ENCODE measurements around the gene DOCK1. TPM values are rescaled to one million over a fixed set of nuclear protein-coding genes. Genes with fewer than 3 reads are reported as not detected.

Gene DOCK1
- total RNA-seq, 2 donors from 2014 or later, result 46.4 to 49.0 TPM

DNA sequence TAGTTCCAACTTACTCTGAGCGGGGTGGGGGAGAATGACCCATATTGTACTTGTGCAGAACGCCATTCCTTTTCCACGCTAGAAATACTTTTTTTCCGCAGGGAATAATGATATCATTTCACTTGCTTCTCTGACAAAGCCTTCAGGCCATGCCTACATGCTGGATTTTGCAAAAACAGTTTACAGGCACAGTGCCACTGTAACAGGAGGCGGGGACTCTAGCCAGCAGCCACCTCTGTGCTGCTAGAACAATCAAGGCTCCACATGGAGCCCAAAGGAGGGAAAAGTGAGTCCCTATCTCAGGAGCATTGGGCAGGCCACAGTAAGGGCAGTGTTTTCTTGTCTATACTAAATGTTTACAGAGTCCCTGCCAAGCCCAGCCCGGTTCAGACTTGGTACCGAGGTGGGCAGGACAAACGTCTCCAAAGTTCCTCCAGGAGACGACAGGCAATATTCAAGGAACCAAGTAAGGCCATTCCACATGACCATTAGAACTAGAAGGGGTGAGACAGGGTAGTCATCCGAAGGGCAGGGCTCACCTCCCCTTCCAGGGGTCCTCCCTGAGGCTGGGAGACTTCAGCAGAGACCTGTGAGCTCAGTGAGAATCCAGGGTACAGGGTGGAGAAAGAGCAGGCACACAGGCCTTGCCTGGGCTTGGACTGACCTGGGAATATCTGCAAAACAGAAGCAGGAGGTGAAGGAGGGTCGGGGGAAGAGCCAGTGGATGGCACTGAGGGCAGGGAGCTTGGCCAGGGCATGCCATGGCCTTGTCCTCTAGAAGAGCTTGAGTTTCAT lies 553.0 kb downstream of the DOCK1 start:
- no peak overlapping the region for H3K9ac ChIP-seq (ENCODE audit: low read depth in 2 of 2, low read length in 2 of 2)
- H3K27ac ChIP-seq, result no peak overlapping the region
- no peak overlapping the region for H3K4me3 ChIP-seq
- no peaks in the 10 kb centered on the region for H3K4me1 ChIP-seq
- intact Hi-C loops (cut with DNase I), result no loop called here
- H3K27me3 ChIP-seq, result no peaks in the 10 kb centered on the region
- TF ChIP-seq CTCF (IDR thresholded peaks at IDR 0.05), result no peak
- no peaks in the 10 kb centered on the region for H3K36me3 ChIP-seq
- DNase-seq, result no peak
- H3K9me3 ChIP-seq, result no peaks in the 10 kb centered on the region

GRCh38 chr10:127458829-127459228 lies 553.6 kb downstream of the DOCK1 start:
- no peak for DNase-seq
- H3K4me1 ChIP-seq, result no peaks in the 10 kb centered on the region
- H3K27me3 ChIP-seq, result no peaks in the 10 kb centered on the region
- H3K9ac ChIP-seq (ENCODE audit: low read depth in 2 of 2, low read length in 2 of 2), result no peak overlapping the region
- H3K9me3 ChIP-seq, result no peaks in the 10 kb centered on the region
- H3K4me3 ChIP-seq, result no peak overlapping the region
- TF ChIP-seq CTCF (IDR thresholded peaks at IDR 0.05), result no peak
- intact Hi-C loops (cut with DNase I), result no loop called here
- no peak overlapping the region for H3K27ac ChIP-seq
- no peaks in the 10 kb centered on the region for H3K36me3 ChIP-seq

DNA sequence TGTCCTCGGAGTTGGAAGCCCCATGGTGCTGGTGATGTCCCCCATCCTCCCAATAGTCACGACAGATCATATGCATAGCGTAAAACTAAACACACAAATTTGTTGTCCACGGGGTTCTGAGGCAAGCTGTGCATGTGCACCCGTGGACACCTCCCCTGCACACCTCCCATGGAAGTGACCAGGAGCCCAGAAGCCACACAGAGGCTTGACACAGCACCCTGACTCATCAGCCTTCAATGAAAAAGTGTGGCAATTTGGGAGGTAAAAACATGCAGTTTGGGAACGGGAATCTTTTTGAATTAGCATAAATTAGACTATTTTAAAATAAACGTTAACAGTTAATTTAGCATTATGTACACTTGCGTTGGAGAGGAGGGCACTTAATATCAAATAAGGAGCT lies 554.7 kb downstream of the DOCK1 start:
- Histone ChIP-seq H3K36me3 (no peaks in the 10 kb centered on the region), H3K9ac (ENCODE audit: low read depth in 2 of 2, low read length in 2 of 2) (no peak overlapping the region), H3K4me3 (no peak overlapping the region), H3K9me3 (no peaks in the 10 kb centered on the region), H3K27ac (no peak overlapping the region), H3K4me1 (no peaks in the 10 kb centered on the region), H3K27me3 (no peaks in the 10 kb centered on the region)
- TF ChIP-seq CTCF (IDR thresholded peaks at IDR 0.05), result no peak
- intact Hi-C loops (cut with DNase I), result no loop called here
- no peak for DNase-seq

DNA sequence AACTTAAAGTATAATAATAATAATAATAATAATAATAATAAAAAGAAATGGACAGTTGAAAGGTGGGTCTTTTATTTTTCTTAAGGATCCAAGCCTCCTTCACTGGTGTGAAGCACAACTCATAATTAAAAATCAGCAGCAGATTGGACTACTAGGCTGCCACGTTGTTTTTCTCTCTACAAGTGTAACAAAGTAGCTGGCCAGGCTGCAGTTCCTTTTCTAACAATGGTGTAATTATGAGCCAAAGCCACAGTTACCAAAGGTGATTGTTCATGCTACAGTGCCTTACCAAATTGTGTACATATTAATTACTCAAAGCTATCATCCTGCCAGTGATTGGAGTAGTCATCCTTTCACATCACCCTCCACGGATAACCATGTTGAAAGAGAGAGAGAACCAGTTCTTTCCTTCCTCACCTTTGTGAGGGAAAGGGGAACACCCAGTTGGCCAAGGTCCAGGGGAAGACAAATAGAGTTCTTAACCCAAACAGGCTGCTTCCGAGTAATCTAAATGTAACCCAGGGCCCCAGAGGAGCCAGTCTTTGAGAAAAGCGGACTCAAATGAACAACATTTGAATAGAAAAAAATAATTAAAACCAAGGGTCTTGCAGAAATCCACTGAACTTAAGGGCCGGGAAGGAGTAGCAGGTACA lies 557.5 kb downstream of the DOCK1 start:
- intact Hi-C loops (cut with DNase I), result no loop called here
- H3K9ac ChIP-seq (ENCODE audit: low read depth in 2 of 2, low read length in 2 of 2), result no peak overlapping the region
- no peaks in the 10 kb centered on the region for H3K36me3 ChIP-seq
- DNase-seq, result peak; percentile 29
- H3K4me1 ChIP-seq, result no peaks in the 10 kb centered on the region
- no peak overlapping the region for H3K4me3 ChIP-seq
- no peak for TF ChIP-seq CTCF (IDR thresholded peaks at IDR 0.05)
- no peaks in the 10 kb centered on the region for H3K27me3 ChIP-seq
- no peak overlapping the region for H3K27ac ChIP-seq
- no peaks in the 10 kb centered on the region for H3K9me3 ChIP-seq

DNA sequence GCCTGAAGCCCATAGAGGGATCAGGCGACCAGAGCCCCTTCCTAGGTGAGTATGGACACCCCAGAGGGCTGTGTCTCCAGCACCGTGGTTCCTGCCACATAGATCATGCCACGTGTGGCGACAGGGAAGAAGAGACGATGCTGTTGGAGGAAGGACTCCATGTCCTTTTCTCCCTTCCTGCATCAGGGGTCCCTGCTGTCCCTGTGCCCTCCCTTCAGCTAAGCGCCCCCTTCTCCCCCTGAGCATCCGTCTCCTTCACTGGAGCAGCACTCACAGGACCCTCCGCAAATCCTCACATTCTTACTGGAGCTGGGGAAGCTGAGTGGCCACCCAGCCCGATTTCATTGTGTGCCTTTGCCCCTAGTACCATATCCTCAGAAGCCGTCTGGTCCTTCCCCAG lies 558.3 kb downstream of the DOCK1 start:
- intact Hi-C loops (cut with DNase I), result no loop called here
- Histone ChIP-seq H3K36me3 (no peaks in the 10 kb centered on the region), H3K4me1 (no peaks in the 10 kb centered on the region), H3K4me3 (no peak overlapping the region), H3K9me3 (no peaks in the 10 kb centered on the region), H3K27me3 (no peaks in the 10 kb centered on the region), H3K9ac (ENCODE audit: low read depth in 2 of 2, low read length in 2 of 2) (no peak overlapping the region), H3K27ac (no peak overlapping the region)
- no peak for TF ChIP-seq CTCF (IDR thresholded peaks at IDR 0.05)
- DNase-seq, result no peak

Measured in colonic mucosa (tissue), 4 donors.